Measurements from ENCODE around the gene PRIMA1. TPM values are rescaled to one million over a fixed set of nuclear protein-coding genes. Genes with fewer than 3 reads are reported as not detected.

The PRIMA1 gene
- total RNA-seq, 1 experiment from 2014 or later, result 2.3 TPM

- H3K9ac ChIP-seq (ENCODE audit: extremely low read depth, insufficient read length, low read length), result no peak overlapping the region
- H3K23me2 ChIP-seq (ENCODE audit: insufficient read length, low read depth, low read length, poor library complexity, severe bottlenecking), result no peaks in the 10 kb centered on the region
- Mint-ChIP-seq H3K4me1 (peaks cover 77 to 80% of the 10 kb centered on the region in 2 experiments), H3K27ac (no peak overlapping the region), H3K4me3 (no peak overlapping the region), H3K36me3 (ENCODE audit: insufficient read depth in 1 of 3, low read depth in 3 of 3) (peaks cover 0 to 7% (median 4%) of the 10 kb centered on the region in 3 experiments; a peak in 6 of 7 replicates), H3K9me3 (no peaks in the 10 kb centered on the region), H3K27me3 (ENCODE audit: low read depth) (no peaks in the 10 kb centered on the region)
- no peak overlapping the region for H3K56ac ChIP-seq (ENCODE audit: insufficient read length, low read depth, low read length)
- H3K27ac ChIP-seq (ENCODE audit: insufficient read length, low read depth, low read length), result no peak overlapping the region
- WGBS (ENCODE audit: extremely low coverage, insufficient read length, low lambda C conversion rate), result no CpG with 5 or more reads among the region's 16 CpGs
- H3K4me2 ChIP-seq (ENCODE audit: insufficient read depth, insufficient read length, low read length), result no peak overlapping the region
- no peaks in the 10 kb centered on the region for H3K79me2 ChIP-seq (ENCODE audit: insufficient read depth, low read length)
- H4K20me1 ChIP-seq (ENCODE audit: control insufficient read depth, insufficient read depth, insufficient read length), result no peaks in the 10 kb centered on the region
- no peak overlapping the region for H3K14ac ChIP-seq (ENCODE audit: insufficient read depth, low read length)
- no peaks in the 10 kb centered on the region for H3K9me3 ChIP-seq (ENCODE audit: control insufficient read depth, low read depth, low read length)
- H3T11ph ChIP-seq (ENCODE audit: low read length), result no peak overlapping the region
- H3K4me1 ChIP-seq (ENCODE audit: insufficient read depth, low read length), result peaks cover 28% of the 10 kb centered on the region
- DNase-seq, result no peak
- H2BK12ac ChIP-seq (ENCODE audit: insufficient read length, low read depth, low read length), result no peak overlapping the region
- no peak overlapping the region for H3K18ac ChIP-seq (ENCODE audit: insufficient read length, low read depth, low read length)
- no peak overlapping the region for H4K91ac ChIP-seq (ENCODE audit: insufficient read length, low read depth, low read length)
- H3K27me3 ChIP-seq (ENCODE audit: insufficient read depth, low read length), result no peaks in the 10 kb centered on the region
- H3K4ac ChIP-seq (ENCODE audit: low read depth, low read length), result no peak overlapping the region
- H2BK20ac ChIP-seq (ENCODE audit: low read depth, low read length, poor library complexity, severe bottlenecking), result no peak overlapping the region
- H3K79me1 ChIP-seq (ENCODE audit: insufficient read depth, low read depth, low read length, poor library complexity, severe bottlenecking), result no peaks in the 10 kb centered on the region
- no peak overlapping the region for H2BK15ac ChIP-seq (ENCODE audit: low read depth, low read length)
- H3K23ac ChIP-seq (ENCODE audit: insufficient read length, low read depth, low read length), result no peak overlapping the region
- no peak overlapping the region for H2BK120ac ChIP-seq (ENCODE audit: low read depth, low read length, poor library complexity, severe bottlenecking)
- H2AK5ac ChIP-seq (ENCODE audit: insufficient read length, low read length), result no peak overlapping the region
- no peak overlapping the region for H2AFZ ChIP-seq (ENCODE audit: low read length)
- no peak overlapping the region for H4K8ac ChIP-seq (replicated peaks; ENCODE audit: insufficient read length, low read depth, low read length)
- no peak overlapping the region for H4K5ac ChIP-seq (ENCODE audit: insufficient read length, low read depth, low read length)
- H2BK5ac ChIP-seq (ENCODE audit: insufficient read length, low read length), result no peak overlapping the region
- TF ChIP-seq CTCF (conservative IDR thresholded peaks at IDR 0.05), result peak; percentile 67
Measured at GRCh38 chr14:93691042-93691780, 97.1 kb downstream of the PRIMA1 start.

Measured in H9 (cell line).